ENCODE data around the gene WDR59. TPM values are rescaled to one million over a fixed set of nuclear protein-coding genes. Genes with fewer than 3 reads are reported as not detected.

Gene WDR59
- total RNA-seq, 1 donor, result 21.7 TPM

DNA sequence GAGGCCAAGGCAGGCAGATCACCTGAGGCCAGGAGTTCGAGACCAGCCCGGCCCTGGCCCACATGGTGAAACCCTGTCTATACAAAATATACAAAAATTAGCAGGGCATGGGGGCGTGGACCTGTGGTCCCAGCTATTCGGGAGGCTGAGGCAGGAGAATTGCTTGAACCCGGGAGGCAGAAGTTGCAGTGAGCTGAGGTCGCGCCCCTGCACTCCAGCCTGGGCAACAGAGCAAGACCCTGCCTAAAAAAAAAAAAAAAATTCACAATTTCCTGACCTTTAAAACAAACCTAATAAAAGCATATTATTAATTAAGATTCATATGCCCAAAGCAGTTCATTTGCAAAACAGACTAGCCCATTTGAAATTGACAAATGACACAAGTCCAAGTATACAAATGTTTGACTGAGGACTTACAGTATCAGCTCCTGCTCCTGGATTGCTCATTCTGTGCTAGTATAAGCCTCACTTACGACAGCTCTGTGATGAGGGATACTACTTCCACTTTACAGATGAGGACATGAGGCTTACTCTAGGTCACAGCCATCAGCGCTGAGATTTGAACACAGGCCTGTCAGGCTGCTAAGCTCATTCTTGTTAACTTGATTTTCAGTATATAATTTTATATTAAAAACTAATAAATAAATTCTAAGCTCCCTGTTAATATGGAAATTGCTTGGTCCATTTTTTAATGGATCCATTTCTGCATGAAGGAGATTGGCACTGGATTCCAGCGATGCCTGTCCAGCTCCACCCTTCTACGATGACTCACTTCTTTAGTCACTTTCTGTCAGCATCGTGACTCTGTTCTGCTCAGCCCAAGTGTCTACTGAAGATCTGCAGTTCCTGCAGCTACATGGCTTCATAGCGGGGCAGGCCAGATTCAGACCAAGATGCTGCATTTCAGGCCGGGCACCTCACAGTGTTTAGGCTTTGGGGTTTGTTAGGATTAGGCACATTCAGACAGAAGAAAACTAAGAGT lies 88.2 kb downstream of the WDR59 start:
- TF ChIP-seq, protein P1, sequence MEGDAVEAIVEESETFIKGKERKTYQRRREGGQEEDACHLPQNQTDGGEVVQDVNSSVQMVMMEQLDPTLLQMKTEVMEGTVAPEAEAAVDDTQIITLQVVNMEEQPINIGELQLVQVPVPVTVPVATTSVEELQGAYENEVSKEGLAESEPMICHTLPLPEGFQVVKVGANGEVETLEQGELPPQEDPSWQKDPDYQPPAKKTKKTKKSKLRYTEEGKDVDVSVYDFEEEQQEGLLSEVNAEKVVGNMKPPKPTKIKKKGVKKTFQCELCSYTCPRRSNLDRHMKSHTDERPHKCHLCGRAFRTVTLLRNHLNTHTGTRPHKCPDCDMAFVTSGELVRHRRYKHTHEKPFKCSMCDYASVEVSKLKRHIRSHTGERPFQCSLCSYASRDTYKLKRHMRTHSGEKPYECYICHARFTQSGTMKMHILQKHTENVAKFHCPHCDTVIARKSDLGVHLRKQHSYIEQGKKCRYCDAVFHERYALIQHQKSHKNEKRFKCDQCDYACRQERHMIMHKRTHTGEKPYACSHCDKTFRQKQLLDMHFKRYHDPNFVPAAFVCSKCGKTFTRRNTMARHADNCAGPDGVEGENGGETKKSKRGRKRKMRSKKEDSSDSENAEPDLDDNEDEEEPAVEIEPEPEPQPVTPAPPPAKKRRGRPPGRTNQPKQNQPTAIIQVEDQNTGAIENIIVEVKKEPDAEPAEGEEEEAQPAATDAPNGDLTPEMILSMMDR (IDR thresholded peaks at IDR 0.05; ENCODE audit: insufficient read depth, low read length), result no peak
- no peak overlapping the region for H3K4me3 ChIP-seq (ENCODE audit: low read depth, low read length)
- DNase-seq (ENCODE audit: low read depth), result peak; percentile 68

DNA sequence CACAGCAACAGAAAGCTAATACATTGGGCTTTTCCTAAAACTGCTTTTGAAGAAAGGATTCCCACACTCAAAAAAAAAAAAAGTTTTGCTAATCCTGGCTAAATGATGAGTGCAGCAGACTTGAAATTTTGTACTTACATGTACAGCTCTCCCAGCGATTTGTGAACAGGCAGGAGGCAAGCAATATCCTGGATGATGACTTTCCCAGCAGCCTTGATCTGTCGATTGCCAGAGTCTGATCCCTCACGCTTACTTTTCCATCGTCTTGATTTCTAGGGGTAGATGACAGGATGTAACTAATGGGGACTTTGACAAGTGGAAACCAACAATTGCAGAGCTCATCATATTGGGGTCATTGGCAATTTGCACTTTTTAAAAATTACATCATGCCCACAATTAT lies 91.4 kb downstream of the WDR59 start:
- H3K4me3 ChIP-seq (ENCODE audit: low read depth, low read length), result no peak overlapping the region
- TF ChIP-seq, protein P1 (IDR thresholded peaks at IDR 0.05; ENCODE audit: insufficient read depth, low read length), result no peak
- no peak for DNase-seq (ENCODE audit: low read depth)

DNA sequence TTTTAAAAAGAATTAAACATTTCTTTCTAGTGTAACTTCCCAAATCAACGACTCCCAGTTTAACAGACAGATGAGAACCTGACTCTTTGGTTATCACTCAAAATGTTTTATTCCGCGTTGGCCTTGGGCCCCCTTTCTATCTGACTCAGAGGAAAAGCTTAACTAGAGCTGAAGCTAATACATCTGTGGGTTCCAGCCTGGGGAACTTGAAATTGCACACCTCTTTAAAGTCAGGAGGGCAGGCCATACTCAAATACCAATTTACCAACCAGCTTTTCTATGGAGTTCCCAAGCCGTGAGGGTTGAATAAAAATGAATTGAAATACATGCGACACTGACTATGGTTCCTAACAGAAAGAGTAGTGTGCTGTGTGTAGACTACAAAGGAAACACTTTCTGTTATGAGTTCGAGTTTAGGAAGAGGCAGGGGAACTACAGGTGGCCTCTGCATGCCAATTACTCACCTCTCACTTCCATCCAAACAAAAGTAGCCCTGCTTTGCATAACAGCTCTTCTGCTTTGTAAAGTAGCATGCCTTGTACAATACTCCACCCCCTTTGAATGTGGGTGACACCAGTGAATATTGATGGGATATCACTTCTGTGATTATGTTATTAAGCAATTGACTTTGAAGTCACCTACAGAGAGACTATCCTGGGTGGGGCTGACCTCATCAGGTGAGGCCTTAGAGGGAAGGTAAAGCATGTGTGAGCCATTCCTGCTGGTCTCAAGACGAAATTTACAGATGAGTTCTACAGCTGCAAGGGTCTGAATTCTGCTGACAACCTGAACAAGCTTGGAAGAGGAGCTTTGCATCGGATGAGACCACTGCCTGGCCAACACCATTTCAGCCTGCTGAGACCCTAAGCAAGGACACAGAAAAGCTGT lies 92.1 kb downstream of the WDR59 start:
- H3K4me3 ChIP-seq (ENCODE audit: low read depth, low read length), result no peak overlapping the region
- no peak for DNase-seq (ENCODE audit: low read depth)
- TF ChIP-seq, protein P1 (IDR thresholded peaks at IDR 0.05; ENCODE audit: insufficient read depth, low read length), result no peak

DNA sequence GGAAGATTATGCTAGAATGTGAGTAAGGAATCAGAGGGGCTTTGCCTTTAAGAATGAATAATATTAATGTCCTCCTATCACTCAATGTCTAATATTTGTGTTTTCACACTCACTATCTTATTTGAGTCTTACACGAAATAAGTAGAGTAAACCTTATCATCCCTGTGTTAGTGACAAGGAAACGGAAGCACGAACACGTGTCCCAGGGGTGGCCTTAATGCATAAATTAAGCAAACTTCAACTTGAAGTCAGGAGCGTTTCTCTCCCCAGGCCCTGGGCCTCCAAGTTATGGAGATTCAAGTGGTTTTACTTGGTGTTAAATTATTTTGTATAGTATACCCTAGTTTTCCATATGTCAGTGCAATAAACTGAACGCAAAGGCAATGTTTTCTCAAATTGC lies 96.0 kb downstream of the WDR59 start:
- TF ChIP-seq, protein P1 (IDR thresholded peaks at IDR 0.05; ENCODE audit: insufficient read depth, low read length), result no peak

DNA sequence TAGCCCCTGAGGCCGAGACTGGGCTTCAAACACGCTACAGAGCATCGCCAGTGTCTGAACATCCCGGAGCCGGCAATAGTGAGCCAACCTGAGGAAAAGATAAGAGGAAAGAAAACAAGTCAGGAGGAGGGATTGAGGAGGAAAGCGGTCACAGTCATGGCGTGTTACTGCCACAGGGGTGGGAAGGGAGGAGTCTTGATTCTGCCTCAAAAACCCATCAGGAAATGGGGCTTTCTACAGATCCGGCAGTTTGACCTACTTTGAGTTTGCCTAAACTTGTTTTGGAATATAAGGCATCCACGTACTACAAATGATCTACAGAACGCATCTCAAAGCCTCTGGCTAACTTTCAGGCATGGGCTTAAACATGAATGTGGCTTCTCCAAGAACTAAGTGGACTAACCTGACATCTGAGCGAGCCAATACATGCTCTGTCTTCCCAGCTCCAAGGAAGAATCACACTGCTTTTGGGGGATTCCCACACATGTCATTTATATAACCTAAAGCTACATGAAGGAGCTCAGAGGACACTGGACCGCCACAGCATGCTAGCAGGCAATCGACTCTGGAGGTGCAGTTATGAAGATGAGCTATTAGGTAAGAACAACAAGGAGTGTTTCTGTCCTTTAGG lies 96.6 kb downstream of the WDR59 start:
- TF ChIP-seq, protein P1 (IDR thresholded peaks at IDR 0.05; ENCODE audit: insufficient read depth, low read length), result no peak
- DNase-seq (ENCODE audit: low read depth), result no peak

More for the DNA sequence above, 96.0 kb downstream of the WDR59 start:
- no peak for DNase-seq (ENCODE audit: low read depth)
- no peak overlapping the region for H3K4me3 ChIP-seq (ENCODE audit: low read depth, low read length)

DNA sequence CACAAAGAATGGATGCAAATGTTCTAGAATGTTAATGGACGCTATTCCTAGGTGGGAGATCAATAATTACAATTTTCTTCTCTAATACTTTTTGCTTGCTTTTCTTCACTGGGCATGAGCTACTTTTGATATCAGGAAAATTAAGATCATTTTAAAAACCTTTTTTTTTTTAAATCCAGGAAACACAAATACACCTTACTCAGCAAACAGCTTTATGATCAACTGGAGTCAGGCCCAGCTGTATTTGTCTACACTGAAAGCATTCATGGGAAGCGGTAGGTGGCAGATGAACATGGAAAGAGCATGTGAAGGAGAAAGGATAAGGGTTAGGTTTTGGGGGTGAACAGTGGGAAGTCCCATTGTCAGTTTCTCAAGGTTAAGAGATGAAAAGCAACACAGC lies 97.8 kb downstream of the WDR59 start:
- H3K4me3 ChIP-seq (ENCODE audit: low read depth, low read length), result no peak overlapping the region
- no peak for DNase-seq (ENCODE audit: low read depth)
- TF ChIP-seq, protein P1 (IDR thresholded peaks at IDR 0.05; ENCODE audit: insufficient read depth, low read length), result no peak

More for the DNA sequence above, 96.6 kb downstream of the WDR59 start:
- H3K4me3 ChIP-seq (ENCODE audit: low read depth, low read length), result no peak overlapping the region

Data from fibroblast of the aortic adventitia (primary cell).